COLO829 (cell line): ENCODE data around the gene COPRS.
A peak's percentile ranks its signal among the peaks of the same experiment; 100 is the strongest.
"Not testable (repeated sequence)": the region's sequence is repeated elsewhere in the genome, so short reads cannot be mapped to it uniquely, and the experiment has no call there.

Experiments used
- DNase-seq: peaks from one replicate; pipeline ENCODE4 v3.0.0; 2012; ENCODE audit warnings: low spot score

The COPRS gene

DNA sequence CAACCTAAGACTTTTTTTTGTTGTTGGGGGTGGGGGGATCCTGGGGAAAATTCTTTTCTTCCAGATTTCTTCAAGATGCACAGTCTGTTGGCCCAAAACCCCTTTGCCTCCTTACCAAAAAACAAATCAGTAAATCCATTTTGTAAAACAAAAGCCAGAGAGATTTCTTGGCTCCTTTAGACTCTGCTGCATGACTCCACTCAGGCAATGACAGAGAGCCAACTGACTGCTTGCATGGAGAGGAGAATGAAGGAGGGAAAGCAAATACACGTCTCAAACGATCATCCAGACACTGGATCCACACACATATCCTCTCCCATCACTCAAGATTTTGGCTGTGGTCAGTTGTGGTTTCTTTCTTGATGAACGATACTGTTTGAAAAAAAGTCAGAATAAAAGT lies 13.8 kb downstream of the COPRS start:
- no peak for DNase-seq

DNA sequence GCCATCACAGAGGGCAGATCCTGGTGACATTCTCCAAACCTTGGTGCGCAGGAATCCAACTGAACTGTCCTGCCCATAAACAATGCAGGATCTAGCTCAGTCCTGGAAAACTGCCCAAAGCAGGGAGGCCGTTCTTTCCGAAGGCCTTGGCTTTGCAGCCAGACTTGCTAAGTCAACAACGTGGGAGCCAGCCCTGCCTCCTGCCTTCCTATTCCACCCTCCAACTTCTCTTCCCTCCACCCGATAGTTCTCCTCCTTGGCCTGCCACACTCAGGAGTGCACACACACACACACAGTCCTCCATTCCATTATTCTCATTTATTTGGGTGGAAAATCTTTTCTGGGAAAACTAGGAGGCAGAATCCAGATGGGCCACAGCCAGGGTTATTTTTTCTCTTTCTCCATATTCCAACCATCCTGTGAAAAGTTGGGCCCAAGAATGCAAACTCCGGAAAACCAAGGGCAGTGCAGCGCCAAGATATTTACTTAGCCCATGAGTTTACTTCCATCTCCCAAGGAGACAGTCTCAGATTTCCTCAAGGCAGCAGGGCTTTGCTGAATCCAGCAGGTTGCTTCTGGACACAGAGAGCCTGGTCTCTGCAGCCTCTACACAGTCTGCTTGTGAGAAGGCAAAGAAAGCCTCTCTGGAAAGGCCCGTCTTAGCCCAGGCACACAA lies 15.8 kb downstream of the COPRS start:
- no peak for DNase-seq

DNA sequence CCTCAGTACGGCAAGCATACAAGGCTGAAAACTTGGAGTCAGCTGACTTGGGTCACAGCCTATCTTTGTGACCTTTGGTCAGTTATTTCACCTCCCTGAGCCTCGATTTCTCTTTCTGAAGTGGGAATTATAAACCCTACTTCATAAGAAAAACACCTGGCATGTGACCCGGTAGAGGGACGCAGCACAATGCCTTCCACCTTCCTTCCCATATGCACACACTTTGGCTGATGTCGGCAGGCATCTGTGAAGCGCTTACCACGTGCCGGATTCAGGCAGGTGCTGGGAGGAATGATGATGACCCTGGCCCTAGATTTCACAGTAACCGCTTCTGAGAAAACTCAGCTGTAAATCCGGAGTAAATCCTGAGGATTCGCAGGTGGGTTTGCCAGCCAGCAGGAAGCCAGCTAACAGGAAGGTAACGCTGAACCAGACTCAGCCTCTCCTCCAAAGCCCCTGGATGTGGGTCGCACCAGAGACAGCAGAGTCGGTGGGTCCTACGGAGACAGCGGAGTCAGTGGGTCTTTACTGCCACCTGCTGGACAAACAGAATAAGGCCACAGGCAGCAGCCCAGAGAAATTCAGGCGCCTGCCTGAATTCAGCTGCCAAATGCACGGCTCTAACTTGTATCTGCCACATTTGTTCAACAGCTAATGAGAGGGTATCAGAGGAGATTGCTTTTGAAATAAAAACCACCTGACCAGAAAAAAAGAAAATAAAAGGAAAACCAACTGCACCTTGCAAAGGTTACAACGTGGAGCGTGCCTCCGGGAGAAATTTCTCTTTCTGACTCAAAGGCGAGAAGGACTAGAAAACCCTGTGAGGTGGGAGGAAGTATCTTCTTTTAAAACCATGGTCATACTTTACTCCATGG lies 16.6 kb downstream of the COPRS start:
- peak; percentile 78 for DNase-seq

DNA sequence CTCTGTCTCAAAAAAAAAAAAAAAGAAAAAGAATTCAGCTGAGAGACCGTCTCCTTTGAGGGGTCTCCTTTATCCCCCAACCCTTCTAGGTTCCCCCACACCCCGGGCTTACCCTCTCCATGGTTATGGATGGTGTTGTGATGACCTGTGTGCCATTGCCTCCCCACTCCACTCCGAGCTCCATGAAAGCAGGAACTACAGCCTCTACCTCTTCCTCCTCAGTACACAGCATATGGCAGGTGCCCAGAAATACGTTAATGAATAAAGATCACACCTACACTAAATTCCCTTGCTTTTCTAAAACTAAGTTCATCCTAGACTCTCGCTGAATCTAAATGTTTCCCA lies 17.2 kb downstream of the COPRS start:
- no peak for DNase-seq

DNA sequence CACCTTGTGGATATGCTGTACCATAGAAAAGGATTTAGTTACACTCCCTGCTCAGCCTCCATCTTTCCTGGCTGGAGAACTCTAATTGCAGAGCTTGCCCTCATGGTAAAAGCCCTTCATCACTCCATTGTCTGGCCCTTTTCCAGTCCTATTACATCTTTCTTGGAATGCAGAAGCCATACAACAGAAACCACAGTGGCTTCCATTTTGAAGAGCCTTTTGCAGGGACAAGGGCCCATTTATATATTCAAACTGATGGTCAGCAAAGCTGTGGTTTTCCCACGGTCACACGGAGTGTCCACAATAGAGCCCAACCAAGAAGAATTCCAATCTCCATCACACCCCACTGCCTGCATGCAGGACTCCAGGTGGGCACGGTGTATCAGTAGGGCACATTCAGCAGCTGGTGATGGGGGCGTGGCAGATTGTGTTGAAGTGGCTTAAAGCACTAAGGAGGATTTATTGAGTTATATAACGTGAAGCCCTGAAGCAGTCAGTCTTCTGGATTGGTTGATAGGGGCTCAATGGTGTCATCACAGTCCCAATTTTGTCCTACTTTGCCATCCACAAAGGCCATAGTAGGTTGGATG lies 20.3 kb downstream of the COPRS start:
- DNase-seq: peak; percentile 48

DNA sequence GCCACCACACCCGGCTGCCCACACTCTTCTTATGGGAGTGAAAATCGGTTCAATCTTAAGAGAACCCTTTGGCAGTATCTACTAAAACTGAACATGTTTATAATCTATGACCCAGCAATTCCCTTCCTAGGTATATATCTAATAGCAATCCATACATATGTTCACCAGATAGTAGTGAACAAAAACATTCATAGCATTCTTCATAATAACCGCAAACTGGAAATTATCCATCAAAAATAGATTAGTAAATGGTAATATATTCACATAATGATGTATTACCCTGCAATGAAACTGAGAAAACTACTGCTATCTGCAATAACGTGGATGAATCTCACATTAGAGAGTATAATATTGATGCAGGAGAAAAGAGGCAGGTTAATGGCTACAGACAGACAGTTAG lies 23.1 kb downstream of the COPRS start:
- DNase-seq: no peak

DNA sequence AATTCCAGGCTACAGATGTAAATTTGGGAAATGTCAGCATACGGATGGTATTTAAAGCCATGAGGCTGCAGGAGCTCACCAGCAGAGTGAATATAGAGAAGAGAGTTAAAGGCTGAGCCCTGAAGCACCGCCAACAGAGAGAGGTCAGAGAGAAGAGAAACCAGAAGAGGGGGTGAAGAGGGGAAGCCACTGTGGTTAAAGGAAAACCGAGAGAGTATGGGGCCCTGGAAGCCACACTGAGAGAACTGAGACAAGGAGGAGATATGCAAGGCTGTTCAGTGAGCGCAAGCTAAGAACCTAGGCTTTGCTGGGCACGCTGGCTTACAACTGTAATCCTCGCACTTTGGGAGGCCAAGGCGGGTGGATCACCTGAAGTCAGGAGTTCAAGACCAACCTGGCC lies 24.6 kb downstream of the COPRS start:
- no peak for DNase-seq

DNA sequence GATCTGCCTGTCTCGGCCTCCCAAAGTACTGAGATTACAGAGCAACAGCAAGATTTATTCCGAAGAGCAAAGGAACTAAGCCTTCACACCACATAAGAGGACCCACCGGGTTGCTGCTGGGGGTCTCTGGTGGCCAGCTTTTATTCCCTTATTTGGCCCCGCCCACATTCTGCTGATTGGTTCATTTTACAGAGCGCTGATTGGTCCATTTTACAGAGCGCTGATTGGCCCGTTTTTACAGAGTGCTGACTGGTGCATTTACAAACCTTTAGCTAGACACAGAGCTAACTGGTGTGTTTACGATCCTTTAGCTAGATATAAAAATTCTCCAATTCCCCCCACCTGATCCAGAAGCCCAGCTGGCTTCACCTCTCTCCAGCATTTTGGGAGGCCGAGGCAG lies 26.3 kb downstream of the COPRS start:
- no peak for DNase-seq

DNA sequence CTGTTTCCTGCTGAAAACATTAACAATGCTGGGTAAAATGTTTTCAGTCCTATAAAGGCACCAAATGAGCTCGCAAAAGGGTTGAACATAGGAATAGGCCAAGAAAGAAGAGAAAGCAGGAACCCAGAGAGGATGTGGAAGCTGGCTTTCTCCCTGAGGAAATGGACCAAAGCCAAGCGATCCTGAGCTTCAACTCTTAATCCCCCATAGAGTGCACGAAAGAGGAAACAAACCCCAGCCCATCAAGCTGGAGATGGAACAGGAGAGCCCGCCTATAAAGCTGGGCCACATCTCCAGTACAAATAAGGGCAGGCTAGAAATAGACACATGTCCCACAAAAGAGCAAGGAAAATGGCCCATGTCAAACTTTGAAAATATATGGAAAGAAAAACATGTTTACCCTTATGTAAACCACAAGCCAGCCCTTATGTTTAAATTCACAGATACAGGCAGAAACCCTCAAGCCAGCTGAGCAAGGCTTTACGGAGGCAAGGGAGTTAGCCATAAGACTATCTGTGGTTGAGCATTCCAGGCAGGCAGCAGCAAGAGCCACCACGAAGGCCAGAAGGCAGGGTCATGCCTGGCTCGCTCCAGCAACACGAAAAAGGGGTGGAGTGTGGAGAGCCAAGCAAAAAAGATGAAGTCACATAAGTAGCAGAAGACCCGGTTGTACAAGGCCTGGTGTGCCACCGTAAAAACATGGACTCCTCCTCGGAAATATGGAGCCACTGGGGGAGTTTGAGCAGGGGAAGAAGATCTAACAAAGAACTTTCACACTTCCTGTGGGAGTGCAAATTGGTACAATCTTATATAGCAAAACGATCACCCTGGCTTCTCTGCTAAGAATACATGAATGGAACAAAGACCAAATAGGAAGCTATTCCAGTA lies 27.8 kb downstream of the COPRS start:
- DNase-seq: no peak

DNA sequence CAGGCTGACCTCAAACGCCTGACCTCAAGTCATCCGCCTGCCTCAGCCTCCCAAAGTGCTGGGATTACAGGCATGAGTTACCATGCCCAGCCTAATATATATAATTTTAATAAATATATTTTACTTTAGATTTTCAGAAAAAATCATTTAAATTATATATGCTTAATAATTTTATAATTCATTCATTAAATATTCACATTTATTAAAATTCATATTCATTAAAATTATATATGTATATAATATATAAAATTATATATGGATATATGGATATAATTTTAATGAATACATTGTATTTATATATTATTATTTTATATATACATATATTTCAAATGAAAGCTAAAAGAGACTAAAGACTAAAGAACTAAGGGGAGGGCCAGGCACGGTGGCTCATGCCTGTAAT lies 29.4 kb downstream of the COPRS start:
- DNase-seq: no peak

DNA sequence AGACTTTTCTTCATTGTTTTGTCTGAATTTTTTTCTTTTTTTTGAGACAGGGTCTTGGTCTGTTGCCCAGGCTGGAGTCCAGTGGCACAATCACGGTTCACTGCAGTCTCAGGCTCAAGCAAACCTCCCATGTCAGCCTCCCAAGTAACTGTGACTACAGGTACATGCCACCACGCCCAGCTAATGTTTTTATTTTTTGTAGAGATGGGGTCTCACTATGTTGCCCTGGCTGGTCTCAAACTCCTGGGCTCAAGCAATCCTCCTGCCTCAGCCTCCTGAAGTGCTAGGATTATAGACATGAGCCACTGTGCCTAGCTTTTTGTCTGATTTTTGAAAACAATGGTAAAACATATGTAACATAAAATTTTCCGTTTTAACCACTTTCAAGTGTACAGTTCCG lies 30.1 kb downstream of the COPRS start:
- DNase-seq: not testable (repeated sequence)

DNA sequence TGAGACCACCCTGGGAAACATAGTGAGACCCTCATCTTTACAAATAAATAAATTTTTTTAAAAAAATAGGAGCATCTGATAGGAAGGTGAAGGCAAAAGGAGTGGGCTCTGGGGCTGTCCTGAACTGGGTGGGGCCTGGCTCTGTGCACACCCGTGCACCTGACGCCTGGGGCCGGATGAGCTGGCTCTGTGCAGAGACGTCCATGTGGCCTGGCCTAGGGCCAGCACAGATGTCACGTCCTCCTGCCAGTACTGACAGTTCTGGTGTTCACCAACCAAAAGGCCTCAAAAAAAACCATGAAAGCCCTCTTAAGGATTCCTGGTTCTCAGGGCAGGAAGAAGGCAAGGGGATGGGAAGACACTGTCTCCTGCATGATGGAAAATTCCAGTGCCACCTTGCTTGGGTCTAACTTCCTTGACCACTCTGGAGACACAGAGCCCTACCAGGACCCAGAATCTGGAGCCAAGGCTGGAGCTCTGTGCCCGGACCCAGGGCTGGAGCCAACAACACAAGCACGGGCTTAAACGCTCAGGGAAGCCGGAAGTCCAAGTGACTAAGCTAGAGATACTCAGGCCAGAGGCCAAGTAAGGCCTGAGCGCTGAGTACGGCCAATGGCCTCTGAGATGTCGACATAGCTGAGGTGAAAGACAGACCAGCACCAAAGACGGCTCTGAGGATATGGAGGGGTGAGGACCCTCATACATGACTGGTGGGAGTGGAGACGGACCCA lies 32.9 kb downstream of the COPRS start:
- DNase-seq: no peak

DNA sequence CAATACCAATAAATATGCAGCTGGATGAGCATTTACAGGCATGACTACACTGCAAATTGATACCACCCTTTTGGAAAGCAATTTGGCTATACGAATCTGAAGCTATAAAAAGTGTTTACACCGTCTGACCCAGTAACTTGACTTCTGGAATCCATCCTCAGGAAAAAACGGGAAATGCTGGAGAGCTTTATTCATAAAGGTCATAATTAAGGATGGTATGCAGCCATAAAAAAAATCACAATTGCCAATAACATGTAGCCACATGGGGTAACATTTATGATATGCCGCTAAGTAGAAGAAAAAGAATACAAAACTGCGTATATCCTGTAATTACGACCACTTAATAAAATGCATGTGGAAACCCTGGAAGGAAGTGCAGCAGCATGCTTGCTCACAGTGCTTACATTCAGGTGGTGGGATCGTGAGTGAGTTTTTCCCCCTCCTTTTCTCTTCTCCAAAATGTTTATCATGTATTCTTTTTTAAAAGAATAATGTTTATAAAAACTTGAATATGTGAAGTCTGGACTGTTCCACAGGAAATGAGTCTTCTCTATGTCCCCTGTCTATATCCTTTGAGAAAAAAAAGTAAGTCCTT lies 34.2 kb downstream of the COPRS start:
- DNase-seq: no peak

DNA sequence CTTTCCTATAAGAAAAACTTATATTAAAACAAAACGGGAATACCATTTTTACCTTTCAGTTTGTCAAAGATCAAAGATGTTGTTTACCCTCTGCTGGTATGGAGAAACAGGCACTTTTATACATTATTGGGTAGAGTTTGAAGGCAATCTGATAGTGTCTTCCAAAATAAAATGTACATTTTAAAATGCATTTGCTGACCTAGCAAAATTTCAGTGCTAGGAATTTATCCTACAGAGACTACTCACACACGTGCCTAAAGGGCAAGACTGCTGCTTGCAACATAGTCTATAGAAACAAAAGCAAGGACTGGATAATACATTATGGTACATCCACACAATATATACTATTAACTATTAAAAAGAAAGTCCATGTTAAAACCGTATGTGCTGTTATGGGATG lies 36.0 kb downstream of the COPRS start:
- no peak for DNase-seq

DNA sequence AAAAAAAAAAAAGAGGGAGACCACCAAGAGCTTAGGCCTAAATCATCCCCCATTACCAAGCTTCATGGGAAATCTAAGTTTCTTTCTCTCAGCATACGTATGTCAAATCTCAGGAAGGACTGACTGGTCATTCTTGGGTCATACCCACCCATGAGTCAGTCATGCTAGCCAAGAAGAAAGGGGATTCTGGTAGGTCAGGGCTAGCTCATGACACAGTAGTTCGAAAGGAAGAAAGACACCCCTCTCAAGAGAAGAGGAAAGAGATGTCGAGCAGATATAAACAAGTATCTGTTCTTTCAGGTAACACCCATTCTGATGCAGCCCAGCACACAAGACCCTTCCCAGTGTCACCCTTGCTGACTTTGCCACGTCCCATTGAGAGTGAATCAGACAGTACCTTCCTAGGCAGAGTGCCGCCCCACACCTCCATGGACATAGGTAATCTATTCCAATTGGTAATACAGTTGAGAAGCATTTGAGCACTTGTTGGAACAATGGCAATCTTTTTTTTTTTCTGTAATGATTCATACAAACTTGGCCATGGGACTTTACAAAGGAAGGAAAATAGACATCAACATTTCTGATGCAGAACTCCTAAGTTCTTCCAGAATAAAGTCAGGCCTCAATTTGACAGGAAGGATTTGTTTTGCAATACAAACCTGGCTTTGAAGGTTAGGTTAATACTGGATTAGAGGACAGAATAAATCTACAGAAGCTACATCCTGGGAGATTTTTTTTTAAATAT lies 38.2 kb downstream of the COPRS start:
- no peak for DNase-seq

DNA sequence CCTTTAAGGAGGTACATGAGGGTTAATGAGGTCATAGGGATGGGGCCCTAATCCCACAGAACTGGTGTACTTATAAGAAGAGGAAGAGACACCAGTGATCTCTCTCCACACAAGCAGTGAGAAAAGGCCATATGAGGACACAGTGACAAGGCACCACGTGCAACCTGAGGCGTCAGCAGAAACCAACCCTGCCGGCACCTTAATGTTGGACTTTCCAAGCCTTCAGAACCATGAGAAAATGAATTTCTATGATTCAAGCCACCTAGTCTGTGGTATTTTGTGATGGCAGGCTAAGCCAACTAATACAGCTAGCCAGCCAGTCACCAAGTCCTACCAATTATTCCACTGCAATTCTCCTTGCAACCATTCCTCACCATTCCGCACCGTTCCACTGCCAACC lies 39.5 kb downstream of the COPRS start:
- DNase-seq: no peak

DNA sequence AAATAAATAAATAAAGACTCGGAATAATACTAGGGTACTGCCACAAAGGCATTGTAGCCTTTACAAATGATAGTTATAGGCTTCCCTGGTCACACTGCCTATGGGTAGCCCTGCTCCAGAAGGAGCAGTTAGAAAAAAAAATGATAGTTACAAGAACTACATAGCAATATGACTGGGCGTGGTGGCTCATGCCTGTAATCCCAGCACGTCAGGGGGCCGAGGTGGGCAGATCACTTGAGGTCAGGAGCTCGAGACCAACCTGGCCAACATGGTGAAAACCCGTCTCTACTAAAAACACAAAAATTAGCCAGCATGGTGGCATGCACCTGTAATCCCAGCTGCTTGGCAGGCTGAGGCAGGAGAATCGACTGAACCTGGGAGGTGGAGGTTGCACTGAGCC lies 40.2 kb downstream of the COPRS start:
- DNase-seq: not testable (repeated sequence)

DNA sequence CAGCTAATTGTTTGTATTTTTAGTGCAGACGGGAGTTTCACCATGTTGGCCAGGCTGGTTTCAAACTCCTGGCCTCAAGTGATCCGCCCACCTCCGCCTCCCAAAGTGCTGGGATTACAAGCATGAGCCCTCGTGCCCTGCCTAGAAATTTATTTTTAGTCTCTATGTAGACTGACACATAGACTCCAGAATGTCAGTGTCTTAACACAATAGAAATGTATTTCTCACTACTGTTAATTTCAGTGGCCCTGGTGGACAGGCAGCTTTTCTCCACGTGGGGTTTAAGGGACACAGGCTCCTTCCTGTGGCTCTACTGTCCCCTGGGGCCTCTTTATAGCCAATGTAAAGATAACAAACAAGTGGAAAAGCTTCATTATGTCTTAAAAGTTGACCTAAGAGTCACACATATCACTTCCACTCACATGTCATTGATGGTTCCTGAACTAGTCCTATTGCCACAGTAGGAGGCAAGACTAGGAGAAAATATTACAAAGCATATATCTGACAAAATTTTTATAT lies 43.8 kb downstream of the COPRS start:
- no peak for DNase-seq

DNA sequence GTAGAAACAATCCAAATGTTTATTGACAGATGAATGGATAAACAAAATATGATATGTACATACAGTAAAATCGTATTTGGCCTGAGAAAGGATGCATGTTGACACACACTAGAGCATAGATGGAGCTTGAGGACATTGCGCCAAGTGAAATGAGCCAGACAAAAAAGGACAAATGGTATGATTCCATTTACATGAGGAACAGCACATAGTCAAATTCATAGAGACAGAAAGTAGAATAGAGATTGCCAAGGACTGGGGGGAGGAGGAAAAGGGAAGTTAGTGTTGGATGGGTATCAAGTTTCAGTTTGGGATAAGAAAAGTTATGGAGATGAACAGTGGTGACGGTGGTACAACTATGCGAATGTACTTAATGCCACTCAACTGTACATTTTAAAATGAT lies 47.9 kb downstream of the COPRS start:
- no peak for DNase-seq

DNA sequence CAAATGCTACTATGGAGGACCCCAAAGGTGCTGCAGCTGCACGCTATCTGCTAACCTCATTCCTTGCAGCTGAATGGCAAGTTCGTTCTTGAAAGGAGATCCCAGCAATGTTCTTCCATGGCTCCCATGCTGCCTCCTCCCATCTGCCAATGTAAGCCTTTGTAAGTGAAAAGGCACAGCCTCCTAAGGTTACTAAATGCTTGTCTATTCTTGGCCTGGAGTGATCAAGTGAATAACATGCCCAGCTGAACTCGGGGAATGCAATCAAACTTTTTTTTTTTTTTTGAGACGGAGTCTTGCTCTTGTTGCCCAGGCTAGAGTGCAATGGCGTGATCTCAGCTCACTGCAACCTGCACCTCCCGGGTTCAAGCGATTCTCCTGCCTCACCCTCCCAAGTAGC lies 49.2 kb downstream of the COPRS start:
- DNase-seq: not testable (repeated sequence)
